Lower lobe of right lung (tissue), 2 donors: ENCODE results near the gene VRK2. TPM values are rescaled to one million over a fixed set of nuclear protein-coding genes. Genes with fewer than 3 reads are reported as not detected.

Experiments used
- ATAC-seq, 2 donors: fragments of 200-7000 bp; cut with Tn5 transposase; one replicate each; pipeline ENCODE4 v1.9.1; 2020 to 2022; ENCODE audit warnings: mild to moderate bottlenecking in 2 of 2, moderate library complexity in 2 of 2
- DNase-seq: peaks from one replicate; pipeline ENCODE4 v3.0.0-alpha.2; 2020
- H3K27ac ChIP-seq: fragments of 200-600 bp; one replicate; pipeline ENCODE4 v1.8.0; 2022
- H3K27me3 ChIP-seq: fragments of 200-600 bp; one replicate; pipeline ENCODE4 v1.8.0; 2022; ENCODE audit warnings: low read depth
- H3K36me3 ChIP-seq: fragments of 200-600 bp; one replicate; pipeline ENCODE4 v1.8.0; 2022; ENCODE audit warnings: mild to moderate bottlenecking
- H3K4me1 ChIP-seq: fragments of 200-600 bp; one replicate; pipeline ENCODE4 v1.8.0; 2022
- H3K4me3 ChIP-seq: fragments of 200-600 bp; one replicate; pipeline ENCODE4 v1.8.0; 2022; ENCODE audit warnings: mild to moderate bottlenecking
- H3K9me3 ChIP-seq: fragments of 200-600 bp; one replicate; pipeline ENCODE4 v1.8.0; 2022
- intact Hi-C: fragments of 100-400 bp; cut with DNase I; formaldehyde crosslinking; loops from one replicate; pipeline ENCODE4 v1.11.0; 2022
- total RNA-seq: library from RNA; stranded (reverse); fragmentation: NEBNext Ultra II Directional; extraction: Animal tissue kit (Norgen Biotek cat#: 25700); gene quantifications from one replicate; pipeline ENCODE4 v1.2.1, GENCODE V29; 2021
- TF ChIP-seq, protein P1 (sequence below): fragments of 200-600 bp; IDR thresholded peaks from one replicate; pipeline ENCODE4 v1.8.0; 2022; ENCODE audit warnings: antibody characterized with exemption, mild to moderate bottlenecking
- donor health status: DM: no; HTN: yes; CAD: no; lungs with severe emphysema.

VRK2 gene
- total RNA-seq, 1 donor from 2014 or later = 25.7 TPM

DNA sequence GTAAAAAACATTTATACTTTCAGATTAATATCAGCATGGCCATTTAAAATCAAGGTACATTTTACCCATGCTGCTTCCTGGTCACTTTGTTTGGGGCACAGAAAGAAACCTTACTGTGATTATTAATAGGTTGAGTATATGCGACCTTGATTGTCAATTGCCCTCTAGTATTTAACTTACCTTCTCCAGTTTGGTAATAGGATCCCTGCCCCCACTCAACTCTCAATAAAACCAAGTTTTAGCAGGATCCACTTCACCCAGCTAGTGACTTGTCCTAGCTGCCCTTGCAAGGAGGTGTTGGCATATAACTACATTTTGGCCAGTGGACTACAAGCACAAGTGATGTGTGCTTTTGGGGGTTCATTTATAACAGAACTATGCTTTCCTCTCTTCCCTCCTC, 160.2 kb downstream of the VRK2 start:
- TF ChIP-seq, protein P1, sequence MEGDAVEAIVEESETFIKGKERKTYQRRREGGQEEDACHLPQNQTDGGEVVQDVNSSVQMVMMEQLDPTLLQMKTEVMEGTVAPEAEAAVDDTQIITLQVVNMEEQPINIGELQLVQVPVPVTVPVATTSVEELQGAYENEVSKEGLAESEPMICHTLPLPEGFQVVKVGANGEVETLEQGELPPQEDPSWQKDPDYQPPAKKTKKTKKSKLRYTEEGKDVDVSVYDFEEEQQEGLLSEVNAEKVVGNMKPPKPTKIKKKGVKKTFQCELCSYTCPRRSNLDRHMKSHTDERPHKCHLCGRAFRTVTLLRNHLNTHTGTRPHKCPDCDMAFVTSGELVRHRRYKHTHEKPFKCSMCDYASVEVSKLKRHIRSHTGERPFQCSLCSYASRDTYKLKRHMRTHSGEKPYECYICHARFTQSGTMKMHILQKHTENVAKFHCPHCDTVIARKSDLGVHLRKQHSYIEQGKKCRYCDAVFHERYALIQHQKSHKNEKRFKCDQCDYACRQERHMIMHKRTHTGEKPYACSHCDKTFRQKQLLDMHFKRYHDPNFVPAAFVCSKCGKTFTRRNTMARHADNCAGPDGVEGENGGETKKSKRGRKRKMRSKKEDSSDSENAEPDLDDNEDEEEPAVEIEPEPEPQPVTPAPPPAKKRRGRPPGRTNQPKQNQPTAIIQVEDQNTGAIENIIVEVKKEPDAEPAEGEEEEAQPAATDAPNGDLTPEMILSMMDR = no peak
- intact Hi-C loops = no loop called here
- Histone ChIP-seq H3K4me3 (no peak overlapping the region), H3K36me3 (no peaks in the 10 kb centered on the region), H3K27me3 (no peaks in the 10 kb centered on the region), H3K9me3 (no peaks in the 10 kb centered on the region), H3K27ac (no peak overlapping the region), H3K4me1 (no peaks in the 10 kb centered on the region)
- ATAC-seq (no peak), DNase-seq (no peak)

DNA sequence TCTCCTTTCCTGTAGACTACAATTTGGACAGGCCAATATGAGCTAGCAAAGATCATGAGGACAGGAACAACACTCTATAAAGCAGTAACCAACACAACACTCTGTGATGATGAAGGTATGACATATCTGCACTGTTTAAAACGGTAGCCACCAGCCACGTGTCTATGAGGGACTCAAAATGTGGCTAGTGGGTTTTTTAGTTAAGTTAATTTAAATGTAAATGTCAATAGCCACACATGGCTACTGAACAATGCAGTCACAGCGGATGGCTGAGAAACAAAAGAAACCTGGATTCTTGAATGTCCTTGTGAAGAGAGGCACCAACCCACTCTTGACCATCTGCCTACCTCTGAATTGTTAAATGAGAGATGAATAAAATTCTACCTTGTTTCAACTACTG, 160.6 kb downstream of the VRK2 start:
- Histone ChIP-seq H3K4me3 (no peak overlapping the region), H3K27ac (no peak overlapping the region), H3K9me3 (no peaks in the 10 kb centered on the region), H3K36me3 (no peaks in the 10 kb centered on the region), H3K27me3 (no peaks in the 10 kb centered on the region), H3K4me1 (no peaks in the 10 kb centered on the region)
- intact Hi-C loops = no loop called here
- ATAC-seq (no peak), DNase-seq (no peak)
- TF ChIP-seq, protein P1 = no peak

Other genes with a start within 250 kb of the VRK2 start
- 23.7 TPM for gene FANCL, start 194.5 kb downstream of the VRK2 start, total RNA-seq